ENCODE results near the gene HMGCL.

DNA sequence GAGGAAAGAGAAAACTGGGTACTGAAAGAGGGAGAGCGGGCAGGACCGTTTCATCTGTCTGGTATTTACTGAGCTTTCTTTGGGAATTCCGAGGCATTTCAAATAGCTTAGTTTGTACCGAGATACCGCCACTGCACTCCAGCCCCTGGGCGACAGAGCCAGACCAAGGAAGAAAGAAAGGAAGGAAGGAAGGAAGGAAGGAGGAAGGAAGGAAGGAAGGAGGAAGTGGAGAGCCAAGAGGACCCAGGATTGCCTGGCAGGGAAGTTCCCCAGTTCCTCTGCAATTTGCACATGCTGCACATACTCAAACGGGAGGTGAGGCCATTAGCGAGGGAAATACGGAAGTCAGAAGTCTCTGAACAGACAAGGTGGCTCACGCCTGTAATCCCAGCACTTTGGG, 43.8 kb upstream of the HMGCL start:
- TF ChIP-seq, protein P1, sequence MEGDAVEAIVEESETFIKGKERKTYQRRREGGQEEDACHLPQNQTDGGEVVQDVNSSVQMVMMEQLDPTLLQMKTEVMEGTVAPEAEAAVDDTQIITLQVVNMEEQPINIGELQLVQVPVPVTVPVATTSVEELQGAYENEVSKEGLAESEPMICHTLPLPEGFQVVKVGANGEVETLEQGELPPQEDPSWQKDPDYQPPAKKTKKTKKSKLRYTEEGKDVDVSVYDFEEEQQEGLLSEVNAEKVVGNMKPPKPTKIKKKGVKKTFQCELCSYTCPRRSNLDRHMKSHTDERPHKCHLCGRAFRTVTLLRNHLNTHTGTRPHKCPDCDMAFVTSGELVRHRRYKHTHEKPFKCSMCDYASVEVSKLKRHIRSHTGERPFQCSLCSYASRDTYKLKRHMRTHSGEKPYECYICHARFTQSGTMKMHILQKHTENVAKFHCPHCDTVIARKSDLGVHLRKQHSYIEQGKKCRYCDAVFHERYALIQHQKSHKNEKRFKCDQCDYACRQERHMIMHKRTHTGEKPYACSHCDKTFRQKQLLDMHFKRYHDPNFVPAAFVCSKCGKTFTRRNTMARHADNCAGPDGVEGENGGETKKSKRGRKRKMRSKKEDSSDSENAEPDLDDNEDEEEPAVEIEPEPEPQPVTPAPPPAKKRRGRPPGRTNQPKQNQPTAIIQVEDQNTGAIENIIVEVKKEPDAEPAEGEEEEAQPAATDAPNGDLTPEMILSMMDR (conservative IDR thresholded peaks at IDR 0.05; ENCODE audit: low read depth, low read length): no peak
- TF ChIP-seq EZH2 (IDR thresholded peaks at IDR 0.05; ENCODE audit: low read length, unreplicated experiment) (no peak), EZH2phosphoT487 (IDR thresholded peaks at IDR 0.05; ENCODE audit: borderline replicate concordance, low read length) (no peak)

All from PC-3 (cell line).